CD4-positive, alpha-beta T cell treated with Interferon alpha-2 for 1 hour (primary cell): ENCODE measurements around the gene AURKB.
"Not testable (repeated sequence)": the region's sequence is repeated elsewhere in the genome, so short reads cannot be mapped to it uniquely, and the experiment has no call there.

Source experiments
- DNase-seq, 2 donors: peaks; one replicate each; pipeline ENCODE4 v3.0.0-alpha.2; 2020 to 2022

The AURKB gene

GRCh38 chr17:8224891-8225812, 14.8 kb upstream of the AURKB start:
- no peak for DNase-seq

- peak; percentile 54 to 62 for DNase-seq
These were observed 13.2 kb upstream of the AURKB start for GRCh38 chr17:8223356-8224126.

- DNase-seq = peak; percentile 92
These were observed 12.4 kb upstream of the AURKB start for GRCh38 chr17:8222630-8223355.

GRCh38 chr17:8222380-8222629, 11.9 kb upstream of the AURKB start:
- DNase-seq = peak in 1 of 2 donors; percentile 81

- DNase-seq = peak; percentile 91 to 96
These were observed 11.4 kb upstream of the AURKB start for GRCh38 chr17:8221663-8222379.

- peak; percentile 90 to 93 for DNase-seq
These were observed 10.6 kb upstream of the AURKB start for GRCh38 chr17:8220783-8221662.

GRCh38 chr17:8214000-8214399, 3.6 kb upstream of the AURKB start:
- not testable (repeated sequence) for DNase-seq

- DNase-seq = no peak
These were observed 2.2 kb upstream of the AURKB start for GRCh38 chr17:8212312-8213180.

- DNase-seq = no peak
These were observed 535 bp upstream of the AURKB start for GRCh38 chr17:8210761-8211458.

GRCh38 chr17:8206536-8206935, 3.8 kb downstream of the AURKB start:
- no peak for DNase-seq

- no peak for DNase-seq
These were observed 5.4 kb downstream of the AURKB start for GRCh38 chr17:8204761-8205555.

- peak; percentile 78 to 83 for DNase-seq
These were observed 18.1 kb downstream of the AURKB start for GRCh38 chr17:8192070-8192815.

- DNase-seq = no peak
These were observed 19.9 kb downstream of the AURKB start for GRCh38 chr17:8190506-8190905.

GRCh38 chr17:8189711-8190477, 20.5 kb downstream of the AURKB start, which contains the start of gene BORCS6:
Gene BORCS6 (minus strand): TSS chr17:8190180. CDS start chr17:8190140, 40 bp downstream.
- DNase-seq = peak; percentile 98

- no peak for DNase-seq
These were observed 21.2 kb downstream of the AURKB start for GRCh38 chr17:8189041-8189710.

GRCh38 chr17:8188263-8188839, 22.0 kb downstream of the AURKB start:
- no peak for DNase-seq
